Mononuclear cell (primary cell): ENCODE measurements around the gene RAB40C. TPM values are rescaled to one million over a fixed set of nuclear protein-coding genes. Genes with fewer than 3 reads are reported as not detected.
A peak's percentile ranks its signal among the peaks of the same experiment; 100 is the strongest.

Experiments
- H3K27me3 ChIP-seq: 2 replicates; pipeline ENCODE4 v1.6.0; 2011; ENCODE audit warnings: low read length, control low read depth; ENCODE audit not compliant: insufficient read depth
- H3K4me1 ChIP-seq: 2 replicates; pipeline ENCODE4 v1.5.1; 2011; ENCODE audit warnings: mild to moderate bottlenecking, low read length, control low read depth; ENCODE audit not compliant: insufficient read depth
- H3K4me3 ChIP-seq: 2 replicates; pipeline ENCODE4 v1.5.1; 2011; ENCODE audit warnings: mild to moderate bottlenecking, low read length, moderate library complexity
- H3K9me3 ChIP-seq: 2 replicates; pipeline ENCODE4 v1.5.1; 2011; ENCODE audit warnings: low read depth, mild to moderate bottlenecking, control low read depth, low read length
- total RNA-seq: library from RNA; depleted of rRNA; stranded (reverse); fragments of >200 nt; gene quantifications from one replicate; pipeline ENCODE4 v1.2.3, GENCODE V29; 2012

The RAB40C gene, protein sequence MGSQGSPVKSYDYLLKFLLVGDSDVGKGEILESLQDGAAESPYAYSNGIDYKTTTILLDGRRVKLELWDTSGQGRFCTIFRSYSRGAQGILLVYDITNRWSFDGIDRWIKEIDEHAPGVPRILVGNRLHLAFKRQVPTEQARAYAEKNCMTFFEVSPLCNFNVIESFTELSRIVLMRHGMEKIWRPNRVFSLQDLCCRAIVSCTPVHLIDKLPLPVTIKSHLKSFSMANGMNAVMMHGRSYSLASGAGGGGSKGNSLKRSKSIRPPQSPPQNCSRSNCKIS
- total RNA-seq, result 6.6 TPM

DNA sequence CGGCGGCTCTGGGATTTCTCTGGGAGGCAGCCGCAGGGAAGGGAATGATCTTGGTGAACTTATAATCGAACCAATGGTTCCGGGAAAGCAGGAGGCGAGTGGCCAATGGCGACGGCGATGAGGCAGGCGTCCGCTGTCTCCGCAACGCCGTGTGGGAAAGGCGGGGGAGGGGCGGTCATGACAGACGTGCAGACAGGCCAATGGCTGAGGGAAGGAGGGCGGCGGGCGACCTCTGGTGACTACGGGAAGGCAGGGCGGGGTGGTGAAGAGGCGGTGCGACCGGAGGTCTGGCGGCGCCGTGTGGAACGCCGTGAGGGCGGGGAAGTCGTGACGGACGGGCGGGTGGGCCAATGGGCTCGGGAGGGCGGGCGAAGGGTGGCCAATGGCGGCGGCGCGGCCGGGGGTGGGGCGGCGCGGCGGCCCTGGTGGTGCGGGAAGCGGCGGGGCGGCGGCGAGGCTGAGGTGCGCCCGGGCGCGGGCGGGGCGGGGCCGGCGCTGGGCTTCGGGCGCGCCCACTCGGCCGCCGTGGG, at the start of gene RAB40C:
TSS of gene RAB40C (plus strand) at position 409 of the 530 bp plus-strand sequence. CDS start 226 bp downstream, outside the sequence.
- Histone ChIP-seq H3K27me3 (no peaks in the 10 kb centered on the region), H3K9me3 (no peaks in the 10 kb centered on the region), H3K4me3 (peak within 1 kb of the TSS; percentile 81), H3K4me1 (peaks cover 60% of the 10 kb centered on the region)

DNA sequence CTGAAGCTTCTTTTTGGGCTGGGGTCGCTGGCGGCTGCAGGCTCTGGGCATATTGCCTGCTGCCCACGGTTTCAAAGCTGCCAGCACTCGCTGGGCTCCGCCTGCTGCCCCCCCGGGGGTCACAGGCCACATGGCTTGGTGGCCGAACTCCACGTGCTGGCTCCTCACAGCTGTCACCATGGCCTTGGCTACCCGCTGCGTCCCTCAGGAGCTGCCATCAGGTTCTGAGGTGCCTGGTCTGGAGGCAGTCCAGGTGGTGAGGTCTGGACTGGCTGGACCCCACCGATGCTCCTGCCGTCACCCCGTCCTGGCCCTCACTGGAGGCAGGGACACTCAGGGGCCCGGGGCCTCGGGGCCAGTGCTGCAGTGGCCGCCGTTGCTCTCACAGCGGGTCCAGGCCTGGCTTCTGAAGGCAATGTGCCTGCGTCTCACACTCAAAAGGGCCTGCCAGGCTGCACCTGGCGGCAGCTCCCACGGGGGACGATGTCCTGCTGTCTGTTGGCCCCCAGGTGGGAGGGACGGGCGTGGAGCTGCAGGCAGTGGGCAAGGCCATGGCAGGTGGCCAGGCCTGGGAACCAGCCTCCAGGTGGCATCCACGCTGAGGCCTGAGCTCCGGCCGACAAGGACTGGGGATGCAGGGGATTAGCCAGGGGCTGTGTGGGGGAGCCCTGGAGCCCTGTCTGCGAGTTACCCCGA, 49.1 kb upstream of the RAB40C start:
- Histone ChIP-seq H3K4me3 (no peak overlapping the region), H3K4me1 (no peaks in the 10 kb centered on the region), H3K27me3 (no peaks in the 10 kb centered on the region), H3K9me3 (no peaks in the 10 kb centered on the region)

DNA sequence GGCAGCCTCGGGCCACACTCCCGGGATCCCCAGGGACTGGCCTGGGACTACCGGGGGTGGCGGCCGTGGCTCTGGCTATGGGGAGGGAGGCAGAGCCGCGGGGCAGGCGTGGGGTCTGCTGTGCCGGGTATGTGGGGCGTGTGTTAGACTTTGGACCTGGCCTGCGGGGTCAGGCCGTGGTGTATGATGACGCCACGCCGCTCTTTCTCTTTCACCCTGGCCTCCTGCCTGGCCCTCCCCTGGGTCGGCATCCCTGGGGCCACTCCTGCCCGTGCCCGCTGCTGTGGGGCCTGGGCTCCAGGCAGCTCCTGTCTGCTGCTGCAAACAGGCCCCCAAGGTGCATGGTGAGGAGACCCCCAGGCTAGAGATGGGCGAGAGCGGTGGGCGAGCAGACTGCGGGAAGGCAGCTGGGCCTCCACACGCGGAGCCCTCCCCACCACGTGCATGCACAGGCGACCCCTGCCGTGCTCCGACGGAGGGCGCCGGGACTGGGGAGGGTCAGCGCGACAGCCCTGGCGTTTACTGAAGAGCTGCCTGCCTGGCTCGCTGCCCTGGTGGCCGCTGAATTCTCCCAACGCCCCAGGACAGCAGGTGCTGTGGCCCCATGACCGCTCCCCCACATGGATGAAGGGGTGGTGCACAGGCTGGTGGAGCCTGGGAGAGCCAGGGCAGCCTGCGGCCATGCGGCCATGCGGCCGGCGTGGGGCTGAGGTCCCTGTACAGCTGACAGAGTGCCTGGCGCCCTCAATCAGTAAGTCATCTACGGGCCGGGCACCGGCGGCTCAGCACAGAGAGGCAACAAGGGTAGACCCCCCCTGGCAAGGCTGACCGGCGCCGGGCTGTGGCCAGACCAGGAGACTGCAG, 46.3 kb upstream of the RAB40C start:
- Histone ChIP-seq H3K4me1 (peaks cover 6% of the 10 kb centered on the region), H3K4me3 (no peak overlapping the region), H3K27me3 (no peaks in the 10 kb centered on the region), H3K9me3 (no peaks in the 10 kb centered on the region)

DNA sequence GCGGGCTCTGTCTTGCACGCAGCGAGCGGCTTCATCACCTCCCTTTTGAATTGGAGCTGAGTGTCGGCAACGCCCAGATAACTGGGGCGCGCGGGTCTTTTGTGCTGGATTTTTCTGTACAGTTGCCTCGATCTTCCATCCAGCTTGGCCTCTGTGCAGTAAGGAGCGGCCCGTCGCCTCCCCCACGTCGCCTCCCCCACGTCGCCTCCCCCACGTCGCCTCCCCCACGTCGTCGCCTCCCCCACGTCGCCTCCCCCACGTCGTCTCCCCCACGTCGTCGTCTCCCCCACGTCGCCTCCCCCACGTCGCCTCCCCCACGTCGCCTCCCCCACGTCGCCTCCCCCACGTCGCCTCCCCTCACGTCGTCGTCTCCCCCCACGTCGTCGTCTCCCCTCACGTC, 45.3 kb upstream of the RAB40C start:
- Histone ChIP-seq H3K27me3 (no peaks in the 10 kb centered on the region), H3K4me3 (no peak overlapping the region), H3K9me3 (no peaks in the 10 kb centered on the region), H3K4me1 (peaks cover 6% of the 10 kb centered on the region)

DNA sequence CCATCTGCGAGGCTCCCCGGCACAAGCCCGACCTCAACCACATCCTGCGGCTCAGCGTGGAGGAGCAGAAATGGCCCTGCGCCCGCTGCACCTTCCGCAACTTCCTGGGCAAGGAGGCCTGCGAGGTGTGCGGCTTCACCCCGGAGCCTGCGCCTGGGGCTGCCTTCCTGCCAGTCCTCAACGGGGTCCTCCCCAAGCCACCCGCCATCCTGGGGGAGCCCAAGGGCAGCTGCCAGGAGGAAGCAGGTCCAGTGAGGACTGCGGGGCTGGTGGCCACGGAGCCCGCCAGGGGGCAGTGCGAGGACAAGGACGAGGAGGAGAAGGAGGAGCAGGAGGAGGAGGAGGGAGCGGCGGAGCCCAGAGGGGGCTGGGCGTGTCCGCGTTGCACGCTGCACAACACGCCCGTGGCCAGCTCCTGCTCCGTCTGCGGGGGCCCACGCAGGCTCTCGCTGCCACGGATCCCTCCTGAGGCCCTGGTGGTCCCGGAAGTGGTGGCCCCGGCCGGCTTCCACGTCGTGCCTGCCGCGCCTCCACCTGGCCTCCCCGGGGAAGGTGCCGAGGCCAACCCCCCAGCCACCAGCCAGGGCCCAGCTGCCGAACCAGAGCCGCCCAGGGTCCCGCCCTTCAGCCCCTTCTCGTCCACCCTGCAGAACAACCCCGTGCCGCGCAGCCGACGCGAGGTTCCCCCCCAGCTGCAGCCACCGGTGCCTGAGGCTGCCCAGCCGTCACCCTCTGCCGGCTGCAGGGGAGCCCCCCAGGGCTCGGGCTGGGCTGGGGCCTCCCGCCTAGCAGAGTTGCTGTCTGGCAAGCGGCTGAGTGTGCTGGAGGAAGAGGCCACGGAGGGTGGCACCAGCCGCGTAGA, 42.7 kb upstream of the RAB40C start:
- Histone ChIP-seq H3K27me3 (no peaks in the 10 kb centered on the region), H3K4me1 (peaks cover 6% of the 10 kb centered on the region), H3K4me3 (no peak overlapping the region), H3K9me3 (no peaks in the 10 kb centered on the region)

DNA sequence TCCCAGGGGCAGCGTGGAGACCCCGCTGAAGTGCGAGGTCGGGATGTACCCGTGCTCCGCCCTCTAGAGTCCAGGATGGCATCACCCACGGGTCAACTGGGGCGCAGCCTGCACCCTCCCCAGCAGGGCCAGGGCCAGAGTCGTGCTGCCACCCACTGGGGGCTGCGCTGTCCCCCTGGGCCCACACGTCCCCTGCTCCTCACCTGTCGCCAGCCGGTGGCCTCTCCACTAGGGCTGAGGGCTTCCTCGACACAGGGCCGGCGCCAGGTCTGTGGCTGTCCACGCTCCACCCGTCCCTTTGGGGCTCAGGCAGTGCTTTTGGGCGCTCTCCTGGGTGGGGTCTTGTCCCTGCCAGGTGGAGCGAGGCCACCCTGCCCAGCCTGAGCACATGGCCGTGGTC, 41.3 kb upstream of the RAB40C start:
- H3K4me3 ChIP-seq, result no peak overlapping the region
- H3K4me1 ChIP-seq, result peaks cover 6% of the 10 kb centered on the region
- H3K27me3 ChIP-seq, result no peaks in the 10 kb centered on the region
- H3K9me3 ChIP-seq, result no peaks in the 10 kb centered on the region

DNA sequence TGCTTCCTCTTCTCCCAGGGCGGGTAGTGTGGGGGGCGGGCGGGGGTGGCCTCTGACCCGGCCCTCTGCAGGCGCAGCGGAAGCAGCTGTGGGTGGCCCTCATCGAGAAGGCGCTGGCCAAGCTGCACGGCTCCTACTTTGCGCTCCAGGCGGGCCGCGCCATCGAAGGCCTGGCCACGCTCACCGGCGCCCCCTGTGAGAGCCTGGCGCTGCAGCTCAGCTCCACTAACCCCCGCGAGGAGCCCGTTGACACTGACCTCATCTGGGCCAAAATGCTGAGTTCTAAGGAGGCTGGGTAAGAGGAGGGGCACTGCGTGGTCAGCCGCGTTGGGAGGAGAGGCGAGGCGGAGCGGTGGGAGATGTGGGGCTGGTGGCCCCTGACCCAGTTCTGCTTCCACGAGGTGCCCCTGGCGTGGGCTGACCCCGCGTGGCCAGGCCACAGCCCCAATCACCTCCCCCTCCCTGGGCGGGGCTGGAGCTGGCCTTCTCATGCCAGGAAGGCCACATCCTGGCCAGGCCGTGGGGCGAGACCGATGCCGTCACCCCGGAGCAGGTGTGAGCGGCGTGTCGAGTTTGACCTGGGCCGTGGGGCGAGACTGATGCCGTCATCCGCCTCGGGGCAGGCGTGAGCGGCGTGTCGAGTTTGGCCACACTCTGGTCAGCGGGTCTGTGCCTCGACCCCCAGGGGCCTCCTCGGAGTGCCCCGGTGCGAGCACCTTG, 40.2 kb upstream of the RAB40C start:
- no peaks in the 10 kb centered on the region for H3K9me3 ChIP-seq
- H3K4me1 ChIP-seq, result peaks cover 6% of the 10 kb centered on the region
- H3K27me3 ChIP-seq, result no peaks in the 10 kb centered on the region
- H3K4me3 ChIP-seq, result no peak overlapping the region

DNA sequence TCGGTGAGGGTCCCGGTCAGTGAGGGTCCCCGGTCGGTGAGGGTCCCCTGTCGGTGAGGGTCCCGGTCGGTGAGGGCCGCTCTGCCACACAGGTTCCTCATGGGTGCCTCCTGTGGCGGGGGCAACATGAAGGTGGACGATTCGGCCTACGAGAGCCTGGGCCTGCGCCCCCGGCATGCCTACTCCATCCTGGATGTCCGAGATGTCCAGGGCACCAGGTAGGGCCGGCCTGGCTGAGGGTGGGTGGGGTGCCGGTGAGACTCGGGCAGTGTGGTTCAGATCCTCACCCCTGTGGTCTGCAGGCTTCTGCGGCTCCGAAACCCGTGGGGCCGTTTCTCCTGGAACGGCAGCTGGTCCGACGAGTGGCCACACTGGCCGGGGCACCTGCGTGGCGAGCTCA, 38.7 kb upstream of the RAB40C start:
- no peak overlapping the region for H3K4me3 ChIP-seq
- peaks cover 6% of the 10 kb centered on the region for H3K4me1 ChIP-seq
- H3K27me3 ChIP-seq, result no peaks in the 10 kb centered on the region
- H3K9me3 ChIP-seq, result no peaks in the 10 kb centered on the region

DNA sequence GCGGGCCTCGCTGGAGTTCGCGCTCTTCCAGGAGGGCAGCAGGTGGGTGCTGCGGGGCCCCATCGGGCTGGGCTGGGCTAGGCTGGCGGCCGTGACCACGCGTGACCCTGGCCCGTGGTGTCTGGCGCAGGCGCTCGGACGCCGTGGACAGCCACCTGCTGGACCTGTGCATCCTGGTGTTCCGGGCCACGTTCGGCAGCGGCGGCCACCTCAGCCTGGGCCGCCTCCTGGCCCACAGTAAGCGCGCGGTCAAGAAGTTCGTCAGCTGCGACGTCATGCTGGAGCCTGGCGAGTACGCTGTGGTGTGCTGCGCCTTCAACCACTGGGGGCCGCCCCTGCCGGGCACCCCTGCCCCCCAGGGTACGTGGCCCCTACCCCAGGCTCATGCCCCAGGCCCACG, 37.7 kb upstream of the RAB40C start:
- H3K9me3 ChIP-seq, result no peaks in the 10 kb centered on the region
- H3K4me3 ChIP-seq, result no peak overlapping the region
- H3K27me3 ChIP-seq, result no peaks in the 10 kb centered on the region
- H3K4me1 ChIP-seq, result peaks cover 1% of the 10 kb centered on the region

DNA sequence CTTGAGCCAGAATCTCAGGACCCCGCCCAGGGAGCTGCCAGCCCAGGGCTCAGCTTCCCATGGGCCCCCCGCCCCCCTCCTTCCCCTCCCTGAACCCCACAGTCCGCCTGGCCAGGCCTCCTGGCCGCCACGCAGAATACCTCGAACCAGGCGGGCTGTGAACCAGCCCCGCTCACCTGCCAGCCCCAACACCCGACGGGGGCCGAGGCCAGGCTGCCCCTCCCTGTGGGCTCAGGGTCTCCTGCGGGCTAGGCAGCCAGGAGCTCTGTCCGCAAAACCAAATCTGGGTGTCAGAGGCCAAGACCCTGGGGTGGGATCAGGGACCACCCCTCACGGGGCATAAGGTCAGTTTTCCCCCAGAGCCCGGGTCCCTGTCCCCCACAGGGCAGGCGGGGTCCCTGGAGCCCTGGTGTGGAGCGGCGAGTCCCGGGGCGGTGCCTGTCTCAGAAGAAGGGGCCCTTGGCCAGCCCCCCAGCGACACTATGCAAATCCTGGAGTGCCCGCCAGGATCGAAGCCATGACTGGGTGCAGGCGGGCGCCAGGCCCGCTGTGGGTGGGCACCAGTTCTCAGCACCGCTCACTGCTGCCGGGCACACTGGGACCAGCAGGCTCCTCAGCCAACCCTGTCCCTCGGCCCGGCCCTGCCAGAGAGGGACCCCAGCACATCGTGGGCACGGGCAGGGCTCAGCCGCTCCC, 36.1 kb upstream of the RAB40C start:
- H3K4me3 ChIP-seq, result no peak overlapping the region
- no peaks in the 10 kb centered on the region for H3K27me3 ChIP-seq
- no peaks in the 10 kb centered on the region for H3K9me3 ChIP-seq
- no peaks in the 10 kb centered on the region for H3K4me1 ChIP-seq

DNA sequence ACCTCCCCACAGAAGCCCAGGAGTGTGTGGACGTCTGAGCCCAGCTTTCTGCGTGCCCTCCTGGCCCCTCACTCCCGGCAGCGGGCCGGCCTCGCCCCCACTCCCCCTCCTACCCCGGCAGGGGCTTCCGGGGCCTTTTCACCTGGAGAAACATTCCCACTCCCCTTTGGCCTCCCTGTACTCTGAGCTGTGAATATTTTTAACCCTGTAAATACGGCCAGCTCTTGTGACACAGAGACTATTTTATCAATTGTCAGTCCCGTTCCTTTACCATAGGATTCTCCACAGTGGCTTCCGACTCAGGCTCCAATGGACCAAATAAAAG, 35.6 kb upstream of the RAB40C start:
- Histone ChIP-seq H3K9me3 (no peaks in the 10 kb centered on the region), H3K4me3 (no peak overlapping the region), H3K4me1 (no peaks in the 10 kb centered on the region), H3K27me3 (peaks cover under 1% of the 10 kb centered on the region)

DNA sequence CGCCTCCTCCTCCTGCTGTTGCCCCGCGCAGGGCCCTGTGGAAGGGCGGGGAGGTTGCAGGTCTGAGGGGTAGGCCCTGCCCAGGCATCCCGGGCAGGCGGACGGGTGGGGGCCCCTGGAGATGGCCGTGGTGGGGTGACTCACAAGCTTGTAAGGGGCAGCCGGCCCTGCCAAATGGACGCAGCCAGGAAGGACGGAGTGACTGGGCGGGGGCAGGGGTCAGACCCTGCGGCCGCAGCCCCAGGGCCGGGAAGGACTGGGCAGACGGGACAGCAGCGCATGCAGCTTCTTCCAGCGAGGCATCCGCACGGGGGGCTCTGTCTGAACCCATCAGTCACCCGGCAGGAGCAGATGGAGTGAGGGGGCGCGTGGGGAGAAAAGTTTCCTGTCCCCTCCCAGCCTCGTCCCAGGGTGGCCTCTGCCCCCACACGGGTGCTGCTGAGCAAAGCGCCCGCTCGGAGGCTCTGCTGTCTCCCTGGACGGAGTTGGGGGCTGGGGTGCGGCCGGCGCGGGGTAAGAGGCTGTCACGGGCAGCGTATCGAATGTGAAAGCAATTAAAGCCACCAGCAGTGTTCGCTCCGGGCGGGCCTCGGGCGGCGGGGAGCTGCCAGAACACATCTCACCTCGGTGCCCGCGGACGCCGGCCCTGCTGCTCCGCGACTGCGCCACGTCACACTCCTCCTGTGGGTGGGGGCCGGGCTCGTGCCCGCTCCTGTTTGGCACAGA, 35.1 kb upstream of the RAB40C start:
- H3K4me1 ChIP-seq, result no peaks in the 10 kb centered on the region
- peaks cover 3% of the 10 kb centered on the region for H3K27me3 ChIP-seq
- no peaks in the 10 kb centered on the region for H3K9me3 ChIP-seq

More for the DNA sequence above, 35.1 kb upstream of the RAB40C start:
- H3K4me3 ChIP-seq, result no peak overlapping the region
